Naive B cell (primary cell): Measurements from ENCODE around the gene FAM83G. TPM values are rescaled to one million over a fixed set of nuclear protein-coding genes. Genes with fewer than 3 reads are reported as not detected.
A peak's percentile ranks its signal among the peaks of the same experiment; 100 is the strongest.
"Not testable (repeated sequence)": the region's sequence is repeated elsewhere in the genome, so short reads cannot be mapped to it uniquely, and the experiment has no call there.

Experiments
- ATAC-seq, 2 donors: fragments of 150-1000 bp; cut with Tn5 transposase; 2 replicates each; pipeline ENCODE4 v1.10.0; 2021; ENCODE audit warnings: low read depth in 2 of 2, mild to moderate bottlenecking in 2 of 2, moderate library complexity in 2 of 2
- DNase-seq: peaks from one replicate; pipeline ENCODE4 v3.0.0; 2022
- H3K27ac Mint-ChIP-seq, 6 donors: one replicate each; pipeline ENCODE4 v1.8.0; 2020 to 2022; ENCODE audit warnings: mild to moderate bottlenecking in 6 of 6, mixed read lengths in 6 of 6, moderate library complexity in 5 of 6, inconsistent platforms in 2 of 6
- H3K27me3 Mint-ChIP-seq, 3 donors: one replicate each; pipeline ENCODE4 v1.8.0; 2021 to 2022; ENCODE audit warnings: mixed read lengths in 3 of 3, mild to moderate bottlenecking in 1 of 3
- H3K36me3 Mint-ChIP-seq, 2 donors: one replicate each; pipeline ENCODE4 v1.8.0; 2020 to 2022; ENCODE audit warnings: mixed read lengths in 2 of 2, inconsistent platforms in 1 of 2, mild to moderate bottlenecking in 1 of 2
- H3K4me1 Mint-ChIP-seq, 3 donors: one replicate each; pipeline ENCODE4 v1.8.0; 2020 to 2022; ENCODE audit warnings: mixed read lengths in 3 of 3, inconsistent platforms in 1 of 3, mild to moderate bottlenecking in 1 of 3, moderate library complexity in 1 of 3
- H3K4me3 Mint-ChIP-seq, 8 donors: one replicate each; pipeline ENCODE4 v1.8.0; 2020 to 2022; ENCODE audit warnings: mild to moderate bottlenecking in 8 of 8, mixed read lengths in 8 of 8, moderate library complexity in 8 of 8, inconsistent platforms in 2 of 8
- H3K9me3 Mint-ChIP-seq, 7 donors: one replicate each; pipeline ENCODE4 v1.8.0; 2020 to 2022; ENCODE audit warnings: mixed read lengths in 7 of 7, mild to moderate bottlenecking in 5 of 7, inconsistent platforms in 2 of 7, moderate library complexity in 1 of 7
- polyA plus RNA-seq, 6 donors: library from polyadenylated mRNA; unstranded; fragments of 300-500 nt; fragmentation: Illumina TruSeq; gene quantifications; one replicate each; pipeline ENCODE4 v1.2.3, GENCODE V29; 2021; ENCODE audit warnings: low read depth in 6 of 6

The FAM83G gene
- polyA plus RNA-seq, 6 donors from 2014 or later, result 2.5 to 4.4 (median 2.9) TPM

DNA sequence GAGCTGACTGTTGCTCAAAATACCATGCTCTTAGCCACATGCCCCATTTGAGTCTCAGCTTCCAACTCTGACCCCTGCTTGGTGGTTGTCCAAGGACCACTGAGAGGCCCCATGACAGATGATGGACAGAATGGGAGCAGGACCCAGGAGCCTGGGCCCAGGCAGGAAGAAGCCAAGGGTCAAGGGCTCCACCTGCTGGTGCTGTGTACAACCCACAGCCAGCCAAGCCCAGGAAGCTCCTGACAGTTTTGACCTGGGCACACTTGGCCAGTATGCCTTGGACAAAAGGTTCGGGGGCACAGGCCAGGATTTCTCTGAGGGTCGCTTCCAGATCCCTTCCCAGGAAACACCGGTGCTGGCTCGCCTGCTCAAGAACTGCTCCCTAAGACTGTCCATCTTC lies 27.2 kb upstream of the FAM83G start:
- H3K9me3 Mint-ChIP-seq, H3K4me1 Mint-ChIP-seq, H3K4me3 Mint-ChIP-seq, H3K27ac Mint-ChIP-seq, DNase-seq, H3K27me3 Mint-ChIP-seq, H3K36me3 Mint-ChIP-seq: not testable (repeated sequence)
- ATAC-seq, result peak; percentile 38 to 45

DNA sequence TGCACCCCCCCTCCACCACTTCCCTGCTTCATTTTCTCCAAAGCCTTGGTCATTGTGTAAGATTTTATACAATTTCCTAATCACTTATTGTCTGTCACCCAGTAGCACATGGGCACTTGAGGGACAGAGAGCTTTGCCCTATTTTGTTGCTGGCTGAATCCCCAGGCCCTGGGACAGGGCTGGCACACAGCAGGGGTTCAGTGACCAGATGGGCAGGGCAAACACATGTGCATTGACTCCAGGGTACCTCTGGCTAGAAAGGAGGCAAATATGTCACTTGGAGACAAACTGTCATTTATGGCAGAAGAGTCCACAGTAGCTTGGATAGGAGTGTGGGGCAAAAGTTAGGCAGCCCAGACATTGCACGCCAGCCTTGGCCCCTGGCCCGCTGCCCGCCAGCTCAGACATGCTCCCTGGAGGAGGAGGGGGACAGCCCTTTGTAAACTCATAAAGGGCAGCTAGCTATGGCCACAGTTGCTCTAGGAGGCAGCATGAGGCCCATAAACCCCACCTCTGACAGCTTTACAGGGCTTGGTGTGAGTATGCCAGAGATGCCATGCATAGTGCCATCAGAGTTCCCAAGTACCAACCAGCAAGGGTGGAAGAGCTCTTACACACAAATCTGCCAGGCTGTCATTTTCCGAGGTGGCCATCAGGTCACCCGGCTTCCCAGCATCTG lies 26.3 kb upstream of the FAM83G start:
- not testable (repeated sequence) for DNase-seq, ATAC-seq, H3K27ac Mint-ChIP-seq, H3K4me1 Mint-ChIP-seq, H3K27me3 Mint-ChIP-seq, H3K9me3 Mint-ChIP-seq, H3K4me3 Mint-ChIP-seq, H3K36me3 Mint-ChIP-seq

DNA sequence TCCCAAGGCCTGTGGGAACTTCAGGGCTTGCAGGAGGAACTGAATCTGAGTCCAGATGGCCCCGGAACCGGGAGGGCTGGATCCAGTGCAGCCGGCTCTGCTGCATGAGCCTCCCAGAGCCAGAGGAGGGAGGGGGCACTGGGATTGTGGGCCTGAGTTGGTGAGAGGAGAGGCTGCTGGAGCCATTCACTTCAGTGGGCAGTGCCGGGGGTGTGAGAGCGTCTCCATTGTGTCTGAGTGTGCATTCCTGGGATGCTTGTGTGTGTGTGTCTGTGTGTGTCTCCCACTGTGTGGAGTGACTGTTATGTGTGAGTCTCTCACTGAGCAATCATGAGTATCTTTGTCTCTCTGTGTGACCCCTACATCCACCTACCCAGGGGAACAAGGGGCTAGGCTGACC lies 25.2 kb upstream of the FAM83G start:
- H3K27ac Mint-ChIP-seq, ATAC-seq, H3K4me3 Mint-ChIP-seq, H3K4me1 Mint-ChIP-seq, DNase-seq, H3K36me3 Mint-ChIP-seq, H3K9me3 Mint-ChIP-seq, H3K27me3 Mint-ChIP-seq: not testable (repeated sequence)

DNA sequence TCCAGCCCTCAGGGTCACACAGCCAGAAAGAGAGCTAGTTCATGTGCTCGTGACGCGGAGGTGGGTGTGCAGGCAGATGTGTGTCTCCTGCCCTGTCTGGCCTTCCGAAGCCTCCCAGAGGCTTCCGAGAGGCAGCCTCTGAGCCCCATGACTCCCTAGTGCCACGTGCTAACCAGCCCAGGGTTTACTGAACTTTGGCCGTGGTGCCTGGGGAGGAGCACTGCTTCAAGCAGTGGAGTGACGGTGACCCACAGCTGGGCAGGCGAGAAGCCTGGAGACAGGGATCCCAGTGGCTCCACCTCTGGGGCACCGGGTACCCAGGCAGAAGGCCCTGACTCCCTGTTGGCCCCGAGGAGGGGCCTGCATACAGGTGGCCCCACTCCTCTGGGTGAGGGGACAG lies 24.1 kb upstream of the FAM83G start:
- not testable (repeated sequence) for H3K9me3 Mint-ChIP-seq, H3K36me3 Mint-ChIP-seq, H3K27ac Mint-ChIP-seq, DNase-seq, H3K4me3 Mint-ChIP-seq, H3K27me3 Mint-ChIP-seq, ATAC-seq
- peaks cover 7 to 11% (median 10%) of the 10 kb centered on the region in 3 donors for H3K4me1 Mint-ChIP-seq

DNA sequence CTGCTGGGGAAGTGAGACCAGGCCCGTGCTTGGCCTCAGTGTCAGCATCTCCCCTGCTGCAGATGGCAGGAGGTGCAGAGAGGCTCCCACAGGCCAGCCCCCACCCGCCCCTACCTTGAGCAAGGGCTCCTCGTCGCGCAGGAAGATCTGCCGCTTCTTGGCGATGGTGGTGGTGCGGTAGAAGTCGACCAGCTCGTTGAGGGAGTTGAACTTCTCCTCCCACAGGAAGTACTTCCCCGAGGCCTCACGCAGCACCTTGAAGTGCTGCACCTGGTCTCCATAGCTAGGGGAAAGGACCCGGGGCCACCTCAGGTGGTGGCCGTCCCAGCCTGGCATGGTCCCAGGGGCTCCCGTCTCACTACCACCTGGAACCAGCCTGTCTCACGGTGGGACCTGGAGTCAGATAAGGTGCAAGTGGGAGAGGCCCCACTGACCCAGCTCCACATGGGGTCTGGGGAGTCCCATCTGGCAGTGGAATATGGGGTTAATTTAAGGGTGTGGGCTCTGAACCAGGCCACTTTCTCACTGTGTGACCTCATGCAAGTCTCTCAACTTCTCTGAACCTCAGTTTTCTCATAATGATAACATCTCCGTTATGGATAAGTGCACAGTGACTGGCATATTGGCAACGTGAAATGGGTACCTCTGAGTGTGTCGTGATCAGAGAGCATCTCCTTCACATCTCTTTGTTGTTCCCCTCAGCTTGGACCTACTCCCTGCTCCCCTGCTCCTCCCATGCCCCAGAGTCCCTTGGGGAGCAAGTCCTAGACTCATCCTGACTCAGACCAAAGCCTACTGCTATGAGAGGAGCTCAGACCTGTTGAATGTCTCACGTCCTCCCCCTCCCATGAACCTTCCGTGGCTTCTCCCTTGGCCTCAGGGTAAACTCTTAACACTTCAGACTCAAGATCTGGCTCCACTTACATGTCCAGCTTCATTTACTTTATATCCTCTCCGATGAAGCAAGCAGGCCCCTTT lies 19.8 kb upstream of the FAM83G start:
- no peak overlapping the region for H3K4me3 Mint-ChIP-seq
- DNase-seq, result no peak
- H3K27ac Mint-ChIP-seq, result peak overlapping the region; percentile 28 to 91 (median 67)
- peaks cover 0 to 3% of the 10 kb centered on the region in 2 donors for H3K36me3 Mint-ChIP-seq
- H3K4me1 Mint-ChIP-seq, result peaks cover 13 to 23% (median 17%) of the 10 kb centered on the region in 3 donors
- no peaks in the 10 kb centered on the region for H3K27me3 Mint-ChIP-seq
- ATAC-seq, result no peak
- no peaks in the 10 kb centered on the region for H3K9me3 Mint-ChIP-seq

DNA sequence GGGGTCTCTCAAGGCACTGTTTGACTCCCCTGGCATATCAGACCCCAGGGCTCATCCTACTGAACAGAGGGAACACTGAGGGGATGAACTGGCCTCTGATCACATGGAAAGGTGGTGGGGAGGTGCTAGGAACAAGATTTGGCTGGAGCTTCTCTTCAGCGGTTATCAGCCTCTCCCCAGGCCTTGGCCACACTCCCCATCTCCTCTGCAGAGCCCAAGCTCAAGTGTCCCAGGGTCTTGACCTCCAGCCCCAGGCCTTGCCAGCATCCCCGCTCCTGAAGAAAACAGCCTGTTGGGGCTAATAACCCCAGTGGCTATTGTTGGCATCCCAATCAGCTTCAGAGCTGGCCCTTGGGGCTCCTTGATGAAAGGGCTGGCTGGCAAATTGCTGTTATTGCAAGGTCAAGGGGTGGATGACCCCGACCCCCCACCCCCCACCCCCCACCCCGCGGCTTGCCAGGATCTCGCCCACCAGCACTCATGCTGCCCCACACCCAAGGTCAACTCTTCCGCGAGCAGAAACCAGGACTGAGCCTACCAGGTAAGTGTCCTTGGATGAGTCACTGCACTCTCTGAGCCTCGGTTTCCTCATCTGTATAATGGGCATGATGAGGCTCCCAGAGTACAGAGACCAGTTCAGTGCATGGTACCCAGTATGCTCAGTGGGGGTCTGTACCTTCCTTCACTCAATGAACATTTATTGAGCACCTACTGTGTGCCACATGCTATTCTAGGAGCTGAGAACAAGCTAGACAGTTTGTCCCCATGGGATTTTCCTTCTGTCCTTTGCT lies 18.8 kb upstream of the FAM83G start:
- Mint-ChIP-seq H3K4me3 (no peak overlapping the region), H3K36me3 (peaks cover 0 to 3% of the 10 kb centered on the region in 2 donors), H3K4me1 (peaks cover 18 to 31% (median 26%) of the 10 kb centered on the region in 3 donors), H3K9me3 (no peaks in the 10 kb centered on the region), H3K27me3 (no peaks in the 10 kb centered on the region), H3K27ac (peak overlapping the region in 4 of 6 donors; percentile 37 to 82 (median 40))
- no peak for ATAC-seq
- DNase-seq, result no peak

DNA sequence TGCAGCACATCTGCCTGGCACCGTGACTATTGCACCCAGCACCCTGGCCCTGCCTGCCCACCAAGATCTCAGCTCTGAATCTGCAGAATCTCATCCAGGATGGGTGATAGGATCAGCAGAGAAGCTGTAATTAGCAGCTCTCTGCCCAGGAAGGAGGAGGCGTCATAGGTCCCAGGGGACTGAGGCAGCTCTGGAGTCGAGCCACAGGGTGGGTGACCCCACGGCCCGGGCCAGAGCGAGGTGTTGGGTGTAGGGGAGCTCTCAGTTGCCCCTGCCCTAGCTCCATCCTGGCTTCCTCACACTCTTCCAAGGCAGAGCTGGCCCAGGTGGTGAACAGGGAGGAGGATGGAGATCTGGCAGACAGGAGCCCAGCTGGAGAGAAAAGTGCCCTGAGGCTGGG lies 18.2 kb upstream of the FAM83G start:
- Mint-ChIP-seq H3K4me1 (peaks cover 18 to 33% (median 27%) of the 10 kb centered on the region in 3 donors), H3K9me3 (no peaks in the 10 kb centered on the region), H3K27ac (peak overlapping the region in 4 of 6 donors; percentile 39 to 82 (median 56)), H3K4me3 (no peak overlapping the region), H3K36me3 (peaks cover 0 to 3% of the 10 kb centered on the region in 2 donors), H3K27me3 (no peaks in the 10 kb centered on the region)
- no peak for DNase-seq
- ATAC-seq, result no peak

DNA sequence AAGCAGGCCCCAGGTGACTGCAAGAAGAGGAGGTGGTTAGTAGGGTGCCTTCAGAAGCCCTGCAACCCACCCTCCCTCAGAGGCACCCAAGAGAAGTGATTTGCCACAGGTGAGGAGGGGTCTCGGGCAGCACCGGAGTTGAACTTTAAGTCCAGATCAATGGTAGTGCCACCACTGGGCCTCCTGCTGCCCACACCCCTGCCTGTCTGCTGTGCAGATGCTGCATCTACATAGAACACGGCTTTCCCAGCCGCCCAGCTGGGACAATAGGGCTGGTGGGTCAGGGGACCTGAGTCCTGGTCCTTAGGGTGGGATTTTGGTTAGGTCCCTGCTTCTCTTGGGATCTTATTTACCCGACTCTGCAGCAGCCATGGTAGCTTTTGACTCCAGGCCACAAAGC lies 17.6 kb upstream of the FAM83G start:
- Mint-ChIP-seq H3K36me3 (peaks cover 0 to 3% of the 10 kb centered on the region in 2 donors), H3K27me3 (no peaks in the 10 kb centered on the region), H3K27ac (peak overlapping the region in 1 of 6 donors; percentile 24), H3K4me1 (peaks cover 20 to 34% (median 30%) of the 10 kb centered on the region in 3 donors), H3K9me3 (no peaks in the 10 kb centered on the region), H3K4me3 (no peak overlapping the region)
- ATAC-seq, result no peak
- no peak for DNase-seq

DNA sequence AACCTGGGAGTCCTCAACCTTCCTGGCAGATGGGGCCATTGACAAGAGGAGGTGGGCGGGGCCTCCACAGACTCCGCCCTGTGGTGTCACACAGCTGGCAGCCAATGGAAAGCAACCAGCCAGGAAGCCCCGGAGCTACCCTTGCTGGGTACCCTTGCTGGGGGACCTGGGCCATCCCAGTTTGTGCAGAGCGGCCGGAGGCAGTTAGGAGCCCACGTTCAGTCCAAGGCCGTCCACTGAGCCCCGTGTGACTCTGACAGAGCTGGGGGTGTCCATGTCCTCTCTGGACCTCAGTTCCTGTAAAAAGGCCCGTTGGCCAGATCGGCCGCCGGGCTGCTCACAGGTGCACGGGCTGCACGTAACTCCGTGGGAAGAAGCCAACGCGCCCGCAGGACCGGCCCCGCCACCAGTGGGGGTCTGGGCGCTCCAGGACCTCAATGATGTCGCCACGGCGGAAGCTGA lies 17.1 kb upstream of the FAM83G start:
- H3K27me3 Mint-ChIP-seq, result no peaks in the 10 kb centered on the region
- ATAC-seq (peak; percentile 35 to 51), DNase-seq (no peak)
- peaks cover 0 to 3% of the 10 kb centered on the region in 2 donors for H3K36me3 Mint-ChIP-seq
- H3K27ac Mint-ChIP-seq, result peak overlapping the region in 1 of 6 donors; percentile 77
- H3K9me3 Mint-ChIP-seq, result no peaks in the 10 kb centered on the region
- no peak overlapping the region for H3K4me3 Mint-ChIP-seq
- H3K4me1 Mint-ChIP-seq, result peaks cover 24 to 38% (median 30%) of the 10 kb centered on the region in 3 donors

DNA sequence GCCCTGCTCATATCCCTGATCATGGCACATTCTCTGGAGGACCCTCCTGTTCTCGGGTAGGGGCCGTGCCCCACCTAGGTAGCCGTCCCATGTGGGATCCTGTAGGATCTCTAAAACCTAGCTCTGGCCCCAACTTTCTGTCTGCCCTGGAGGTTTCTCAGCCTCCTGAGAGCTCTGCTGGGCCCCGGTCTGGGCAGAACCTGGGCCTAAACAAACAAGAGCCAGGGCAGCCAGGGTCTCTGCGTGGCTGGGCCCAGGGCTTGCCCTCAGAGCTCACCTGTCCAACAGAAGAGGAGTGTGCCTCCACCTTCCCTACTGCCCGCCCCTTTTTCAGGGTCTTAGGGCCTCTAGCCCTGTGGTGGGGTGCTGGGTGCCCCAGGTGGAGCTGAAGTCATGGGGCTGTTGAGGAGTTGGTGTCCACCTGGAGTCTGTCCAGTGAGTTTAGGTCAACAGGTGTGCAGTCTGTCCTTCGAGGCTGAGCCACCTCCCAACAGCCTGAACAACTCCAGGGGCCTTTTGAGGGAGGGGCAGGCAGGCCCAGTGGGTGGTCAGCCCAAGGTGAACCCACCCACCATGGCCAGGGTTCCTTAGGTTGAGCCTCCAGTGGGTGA lies 16.6 kb upstream of the FAM83G start:
- not testable (repeated sequence) for DNase-seq, H3K9me3 Mint-ChIP-seq, ATAC-seq, H3K27me3 Mint-ChIP-seq, H3K36me3 Mint-ChIP-seq
- Mint-ChIP-seq H3K4me3 (peak overlapping the region in 1 of 8 donors; percentile 16), H3K4me1 (peaks cover 24 to 44% (median 30%) of the 10 kb centered on the region in 3 donors), H3K27ac (peak overlapping the region in 3 of 6 donors; percentile 61 to 91 (median 73))

DNA sequence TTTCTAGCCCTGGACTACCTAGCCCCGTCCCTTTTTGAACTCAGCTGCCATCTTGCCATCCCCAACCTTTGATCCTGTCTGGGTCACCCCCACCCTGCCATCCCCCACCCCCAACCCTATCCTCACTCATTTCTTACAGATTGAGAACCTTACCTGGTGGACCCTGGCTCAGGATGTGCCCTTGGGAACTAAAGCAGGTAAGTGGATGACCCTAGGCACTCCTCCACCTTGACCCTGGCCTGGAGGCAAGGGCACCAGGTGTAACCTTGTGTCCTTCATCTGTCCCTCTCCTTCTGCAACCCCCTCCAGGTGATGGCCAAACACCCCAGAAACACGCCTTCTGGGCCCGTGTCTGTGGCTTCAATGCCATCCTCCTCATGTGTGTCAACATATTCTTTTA lies 15.5 kb upstream of the FAM83G start:
- ATAC-seq (no peak), DNase-seq (no peak)
- peaks cover 0 to 3% of the 10 kb centered on the region in 2 donors for H3K36me3 Mint-ChIP-seq
- H3K27ac Mint-ChIP-seq, result peak overlapping the region in 5 of 6 donors; percentile 9 to 73 (median 60)
- peak overlapping the region in 1 of 8 donors; percentile 1 for H3K4me3 Mint-ChIP-seq
- no peaks in the 10 kb centered on the region for H3K9me3 Mint-ChIP-seq
- H3K27me3 Mint-ChIP-seq, result peaks cover 0 to 7% (median 0%) of the 10 kb centered on the region in 3 donors
- peaks cover 28 to 50% (median 31%) of the 10 kb centered on the region in 3 donors for H3K4me1 Mint-ChIP-seq

DNA sequence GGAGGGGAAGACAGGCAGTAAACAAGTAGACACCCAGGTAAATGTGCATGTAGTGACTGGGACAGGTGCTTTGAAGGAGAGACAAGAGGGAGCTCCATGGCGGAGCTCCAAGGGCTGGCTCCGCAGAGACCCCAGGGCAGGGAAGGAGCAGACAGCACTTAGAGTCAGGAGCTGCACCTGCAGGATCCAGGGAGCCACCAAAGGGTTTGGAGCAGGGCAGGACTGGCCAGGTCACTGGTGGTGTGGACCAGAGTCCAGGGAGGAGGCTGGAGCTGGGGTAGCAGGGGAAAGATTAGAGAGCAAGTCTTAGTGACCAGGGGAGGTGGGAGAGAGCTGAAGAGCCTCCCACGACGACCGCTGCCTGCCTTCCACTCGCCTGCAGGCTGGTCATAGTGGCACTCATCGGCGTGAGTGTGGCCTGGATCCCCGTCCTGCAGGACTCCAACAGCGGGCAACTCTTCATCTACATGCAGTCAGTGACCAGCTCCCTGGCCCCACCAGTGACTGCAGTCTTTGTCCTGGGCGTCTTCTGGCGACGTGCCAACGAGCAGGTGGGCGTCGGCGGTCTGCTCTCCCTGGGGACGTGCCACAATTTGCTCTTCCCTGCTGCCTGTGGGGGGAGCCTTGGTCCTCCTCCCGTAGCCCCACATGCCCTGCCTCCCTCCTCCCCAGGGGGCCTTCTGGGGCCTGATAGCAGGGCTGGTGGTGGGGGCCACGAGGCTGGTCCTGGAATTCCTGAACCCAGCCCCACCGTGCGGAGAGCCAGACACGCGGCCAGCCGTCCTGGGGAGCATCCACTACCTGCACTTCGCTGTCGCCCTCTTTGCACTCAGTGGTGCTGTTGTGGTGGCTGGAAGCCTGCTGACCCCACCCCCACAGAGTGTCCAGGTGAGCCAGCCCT lies 14.7 kb upstream of the FAM83G start:
- DNase-seq (no peak), ATAC-seq (no peak)
- Mint-ChIP-seq H3K9me3 (no peaks in the 10 kb centered on the region), H3K4me3 (no peak overlapping the region), H3K36me3 (no peaks in the 10 kb centered on the region), H3K4me1 (peaks cover 22 to 42% (median 25%) of the 10 kb centered on the region in 3 donors), H3K27ac (peak overlapping the region in 3 of 6 donors; percentile 21 to 61 (median 60)), H3K27me3 (peaks cover 0 to 7% (median 0%) of the 10 kb centered on the region in 3 donors)
